ENCODE results near the gene B3GALT4. TPM values are rescaled to one million over a fixed set of nuclear protein-coding genes. Genes with fewer than 3 reads are reported as not detected.

Gene B3GALT4
- total and polyA plus RNA-seq, 2 of the 13 experiments (the other 11 are each of a cell fraction or from before 2014, with no cell fraction given), result 0.04 to 0.27 TPM

DNA sequence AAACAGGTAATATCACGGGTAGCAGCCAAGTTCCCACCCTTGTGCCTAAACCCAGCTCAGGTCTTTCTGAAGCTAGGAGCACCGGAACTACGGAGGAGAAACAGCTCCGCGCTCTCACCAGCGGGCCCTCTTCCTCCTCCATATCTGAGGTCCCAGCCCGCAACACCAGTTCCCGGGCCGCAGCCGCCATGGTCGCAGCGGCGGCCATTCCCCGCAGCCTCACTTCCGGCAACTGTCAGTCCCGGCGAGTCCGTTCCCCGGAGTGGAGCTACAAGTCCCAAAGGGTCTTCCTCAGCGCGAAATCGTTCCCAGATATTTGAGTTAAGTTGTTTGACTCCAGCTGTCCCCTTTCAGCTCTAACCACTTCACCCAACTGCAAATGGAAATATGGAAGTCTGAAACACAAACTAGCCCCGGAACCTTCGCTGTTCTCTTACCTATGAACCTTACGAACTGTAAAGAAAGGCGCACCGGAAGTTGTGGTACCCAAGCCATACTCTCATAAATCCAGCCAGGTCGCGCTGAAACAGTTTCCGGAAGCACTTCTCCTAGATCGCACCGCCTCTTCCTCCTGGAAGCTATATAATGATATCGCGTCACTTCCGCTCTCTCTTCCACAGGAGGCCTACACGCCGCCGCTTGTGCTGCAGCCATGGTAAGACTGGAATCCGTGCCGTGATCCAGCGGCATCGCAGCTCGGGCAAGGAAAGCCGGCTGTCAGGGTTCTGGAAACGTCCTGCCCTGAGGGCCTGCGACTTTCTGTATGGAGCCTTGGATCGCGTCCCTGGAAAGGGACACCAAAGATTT, 5.3 kb upstream of the B3GALT4 start, which contains the start of the genes RPS18 and VPS52 (continued):
- TF ChIP-seq, protein P1, sequence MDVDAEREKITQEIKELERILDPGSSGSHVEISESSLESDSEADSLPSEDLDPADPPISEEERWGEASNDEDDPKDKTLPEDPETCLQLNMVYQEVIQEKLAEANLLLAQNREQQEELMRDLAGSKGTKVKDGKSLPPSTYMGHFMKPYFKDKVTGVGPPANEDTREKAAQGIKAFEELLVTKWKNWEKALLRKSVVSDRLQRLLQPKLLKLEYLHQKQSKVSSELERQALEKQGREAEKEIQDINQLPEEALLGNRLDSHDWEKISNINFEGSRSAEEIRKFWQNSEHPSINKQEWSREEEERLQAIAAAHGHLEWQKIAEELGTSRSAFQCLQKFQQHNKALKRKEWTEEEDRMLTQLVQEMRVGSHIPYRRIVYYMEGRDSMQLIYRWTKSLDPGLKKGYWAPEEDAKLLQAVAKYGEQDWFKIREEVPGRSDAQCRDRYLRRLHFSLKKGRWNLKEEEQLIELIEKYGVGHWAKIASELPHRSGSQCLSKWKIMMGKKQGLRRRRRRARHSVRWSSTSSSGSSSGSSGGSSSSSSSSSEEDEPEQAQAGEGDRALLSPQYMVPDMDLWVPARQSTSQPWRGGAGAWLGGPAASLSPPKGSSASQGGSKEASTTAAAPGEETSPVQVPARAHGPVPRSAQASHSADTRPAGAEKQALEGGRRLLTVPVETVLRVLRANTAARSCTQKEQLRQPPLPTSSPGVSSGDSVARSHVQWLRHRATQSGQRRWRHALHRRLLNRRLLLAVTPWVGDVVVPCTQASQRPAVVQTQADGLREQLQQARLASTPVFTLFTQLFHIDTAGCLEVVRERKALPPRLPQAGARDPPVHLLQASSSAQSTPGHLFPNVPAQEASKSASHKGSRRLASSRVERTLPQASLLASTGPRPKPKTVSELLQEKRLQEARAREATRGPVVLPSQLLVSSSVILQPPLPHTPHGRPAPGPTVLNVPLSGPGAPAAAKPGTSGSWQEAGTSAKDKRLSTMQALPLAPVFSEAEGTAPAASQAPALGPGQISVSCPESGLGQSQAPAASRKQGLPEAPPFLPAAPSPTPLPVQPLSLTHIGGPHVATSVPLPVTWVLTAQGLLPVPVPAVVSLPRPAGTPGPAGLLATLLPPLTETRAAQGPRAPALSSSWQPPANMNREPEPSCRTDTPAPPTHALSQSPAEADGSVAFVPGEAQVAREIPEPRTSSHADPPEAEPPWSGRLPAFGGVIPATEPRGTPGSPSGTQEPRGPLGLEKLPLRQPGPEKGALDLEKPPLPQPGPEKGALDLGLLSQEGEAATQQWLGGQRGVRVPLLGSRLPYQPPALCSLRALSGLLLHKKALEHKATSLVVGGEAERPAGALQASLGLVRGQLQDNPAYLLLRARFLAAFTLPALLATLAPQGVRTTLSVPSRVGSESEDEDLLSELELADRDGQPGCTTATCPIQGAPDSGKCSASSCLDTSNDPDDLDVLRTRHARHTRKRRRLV (CRISPR knock-in tag; IDR thresholded peaks at IDR 0.05), result no peak
- no peak for TF ChIP-seq NONO (IDR thresholded peaks at IDR 0.05)
- peak; percentile 95 for TF ChIP-seq NONO (CRISPR knock-in tag; conservative IDR thresholded peaks at IDR 0.05)
- peak; percentile 16; the same call in 1 of the 2 replicates for TF ChIP-seq ZBTB7B (CRISPR knock-in tag; IDR thresholded peaks at IDR 0.05)
- TF ChIP-seq, protein P2, sequence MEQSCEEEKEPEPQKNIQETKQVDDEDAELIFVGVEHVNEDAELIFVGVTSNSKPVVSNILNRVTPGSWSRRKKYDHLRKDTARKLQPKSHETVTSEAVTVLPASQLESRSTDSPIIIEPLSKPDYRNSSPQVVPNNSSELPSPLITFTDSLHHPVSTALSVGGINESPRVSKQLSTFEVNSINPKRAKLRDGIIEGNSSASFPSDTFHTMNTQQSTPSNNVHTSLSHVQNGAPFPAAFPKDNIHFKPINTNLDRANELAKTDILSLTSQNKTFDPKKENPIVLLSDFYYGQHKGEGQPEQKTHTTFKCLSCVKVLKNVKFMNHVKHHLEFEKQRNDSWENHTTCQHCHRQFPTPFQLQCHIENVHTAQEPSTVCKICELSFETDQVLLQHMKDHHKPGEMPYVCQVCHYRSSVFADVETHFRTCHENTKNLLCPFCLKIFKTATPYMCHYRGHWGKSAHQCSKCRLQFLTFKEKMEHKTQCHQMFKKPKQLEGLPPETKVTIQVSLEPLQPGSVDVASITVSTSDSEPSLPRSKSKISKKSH (CRISPR knock-in tag; IDR thresholded peaks at IDR 0.05; ENCODE audit: borderline replicate concordance), result peak; percentile 86; the same call in 1 of the 2 replicates
- TF ChIP-seq ZNF761 (CRISPR knock-in tag; conservative IDR thresholded peaks at IDR 0.05), result peak; percentile 86
- peak; percentile 18; the same call in 1 of the 2 replicates for TF ChIP-seq ZNF251 (CRISPR knock-in tag; IDR thresholded peaks at IDR 0.05)
- TF ChIP-seq, protein P3, sequence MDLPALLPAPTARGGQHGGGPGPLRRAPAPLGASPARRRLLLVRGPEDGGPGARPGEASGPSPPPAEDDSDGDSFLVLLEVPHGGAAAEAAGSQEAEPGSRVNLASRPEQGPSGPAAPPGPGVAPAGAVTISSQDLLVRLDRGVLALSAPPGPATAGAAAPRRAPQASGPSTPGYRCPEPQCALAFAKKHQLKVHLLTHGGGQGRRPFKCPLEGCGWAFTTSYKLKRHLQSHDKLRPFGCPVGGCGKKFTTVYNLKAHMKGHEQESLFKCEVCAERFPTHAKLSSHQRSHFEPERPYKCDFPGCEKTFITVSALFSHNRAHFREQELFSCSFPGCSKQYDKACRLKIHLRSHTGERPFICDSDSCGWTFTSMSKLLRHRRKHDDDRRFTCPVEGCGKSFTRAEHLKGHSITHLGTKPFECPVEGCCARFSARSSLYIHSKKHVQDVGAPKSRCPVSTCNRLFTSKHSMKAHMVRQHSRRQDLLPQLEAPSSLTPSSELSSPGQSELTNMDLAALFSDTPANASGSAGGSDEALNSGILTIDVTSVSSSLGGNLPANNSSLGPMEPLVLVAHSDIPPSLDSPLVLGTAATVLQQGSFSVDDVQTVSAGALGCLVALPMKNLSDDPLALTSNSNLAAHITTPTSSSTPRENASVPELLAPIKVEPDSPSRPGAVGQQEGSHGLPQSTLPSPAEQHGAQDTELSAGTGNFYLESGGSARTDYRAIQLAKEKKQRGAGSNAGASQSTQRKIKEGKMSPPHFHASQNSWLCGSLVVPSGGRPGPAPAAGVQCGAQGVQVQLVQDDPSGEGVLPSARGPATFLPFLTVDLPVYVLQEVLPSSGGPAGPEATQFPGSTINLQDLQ (CRISPR knock-in tag; IDR thresholded peaks at IDR 0.05), result no peak; the same call in none of the 2 replicates
- TF ChIP-seq EZH2 (conservative IDR thresholded peaks at IDR 0.05; ENCODE audit: low read depth, low read length), result no peak
- TF ChIP-seq, protein P4, sequence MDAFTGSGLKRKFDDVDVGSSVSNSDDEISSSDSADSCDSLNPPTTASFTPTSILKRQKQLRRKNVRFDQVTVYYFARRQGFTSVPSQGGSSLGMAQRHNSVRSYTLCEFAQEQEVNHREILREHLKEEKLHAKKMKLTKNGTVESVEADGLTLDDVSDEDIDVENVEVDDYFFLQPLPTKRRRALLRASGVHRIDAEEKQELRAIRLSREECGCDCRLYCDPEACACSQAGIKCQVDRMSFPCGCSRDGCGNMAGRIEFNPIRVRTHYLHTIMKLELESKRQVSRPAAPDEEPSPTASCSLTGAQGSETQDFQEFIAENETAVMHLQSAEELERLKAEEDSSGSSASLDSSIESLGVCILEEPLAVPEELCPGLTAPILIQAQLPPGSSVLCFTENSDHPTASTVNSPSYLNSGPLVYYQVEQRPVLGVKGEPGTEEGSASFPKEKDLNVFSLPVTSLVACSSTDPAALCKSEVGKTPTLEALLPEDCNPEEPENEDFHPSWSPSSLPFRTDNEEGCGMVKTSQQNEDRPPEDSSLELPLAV (CRISPR knock-in tag; conservative IDR thresholded peaks at IDR 0.05; ENCODE audit: low read depth), result no peak
- no peak for TF ChIP-seq SNRNP70 (IDR thresholded peaks at IDR 0.05; ENCODE audit: low read depth, low read length)
- TF ChIP-seq, protein P5, sequence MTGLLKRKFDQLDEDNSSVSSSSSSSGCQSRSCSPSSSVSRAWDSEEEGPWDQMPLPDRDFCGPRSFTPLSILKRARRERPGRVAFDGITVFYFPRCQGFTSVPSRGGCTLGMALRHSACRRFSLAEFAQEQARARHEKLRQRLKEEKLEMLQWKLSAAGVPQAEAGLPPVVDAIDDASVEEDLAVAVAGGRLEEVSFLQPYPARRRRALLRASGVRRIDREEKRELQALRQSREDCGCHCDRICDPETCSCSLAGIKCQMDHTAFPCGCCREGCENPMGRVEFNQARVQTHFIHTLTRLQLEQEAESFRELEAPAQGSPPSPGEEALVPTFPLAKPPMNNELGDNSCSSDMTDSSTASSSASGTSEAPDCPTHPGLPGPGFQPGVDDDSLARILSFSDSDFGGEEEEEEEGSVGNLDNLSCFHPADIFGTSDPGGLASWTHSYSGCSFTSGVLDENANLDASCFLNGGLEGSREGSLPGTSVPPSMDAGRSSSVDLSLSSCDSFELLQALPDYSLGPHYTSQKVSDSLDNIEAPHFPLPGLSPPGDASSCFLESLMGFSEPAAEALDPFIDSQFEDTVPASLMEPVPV (CRISPR knock-in tag; IDR thresholded peaks at IDR 0.05), result peak; percentile 88; the same call in 1 of the 2 replicates
- TF ChIP-seq, protein P6, sequence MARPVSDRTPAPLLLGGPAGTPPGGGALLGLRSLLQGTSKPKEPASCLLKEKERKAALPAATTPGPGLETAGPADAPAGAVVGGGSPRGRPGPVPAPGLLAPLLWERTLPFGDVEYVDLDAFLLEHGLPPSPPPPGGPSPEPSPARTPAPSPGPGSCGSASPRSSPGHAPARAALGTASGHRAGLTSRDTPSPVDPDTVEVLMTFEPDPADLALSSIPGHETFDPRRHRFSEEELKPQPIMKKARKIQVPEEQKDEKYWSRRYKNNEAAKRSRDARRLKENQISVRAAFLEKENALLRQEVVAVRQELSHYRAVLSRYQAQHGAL (CRISPR knock-in tag; IDR thresholded peaks at IDR 0.05; ENCODE audit: not compliant biosample characterization), result peak; percentile 49
- peak; percentile 13; the same call in 1 of the 2 replicates for TF ChIP-seq ZNF879 (CRISPR knock-in tag; IDR thresholded peaks at IDR 0.05)
